HG03097 (cell line): ENCODE measurements around the gene SAMD4A.
"Not testable (repeated sequence)": the region's sequence is repeated elsewhere in the genome, so short reads cannot be mapped to it uniquely, and the experiment has no call there.

Experiments used
- ATAC-seq: cut with Tn5 transposase; IDR thresholded peaks from one replicate; pipeline ENCODE4 v1.9.1; 2021; ENCODE audit not compliant: unreplicated experiment, low FRiP score

The SAMD4A gene

GRCh38 chr14:54753396-54753795 lies 186.5 kb downstream of the SAMD4A start:
- ATAC-seq: not testable (repeated sequence)

GRCh38 chr14:54754116-54754622 lies 187.2 kb downstream of the SAMD4A start:
- no peak for ATAC-seq

- ATAC-seq: no peak
Measured at GRCh38 chr14:54754623-54755386, 187.9 kb downstream of the SAMD4A start.

GRCh38 chr14:54756656-54757392 lies 189.9 kb downstream of the SAMD4A start:
- no peak for ATAC-seq

GRCh38 chr14:54758041-54758440 lies 191.1 kb downstream of the SAMD4A start:
- no peak for ATAC-seq

GRCh38 chr14:54759982-54760585 lies 193.2 kb downstream of the SAMD4A start:
- ATAC-seq: no peak

- ATAC-seq: no peak
Measured at GRCh38 chr14:54760866-54761575, 194.1 kb downstream of the SAMD4A start.

- no peak for ATAC-seq
Measured at GRCh38 chr14:54761835-54762234, 194.9 kb downstream of the SAMD4A start.

GRCh38 chr14:54762296-54762695 lies 195.4 kb downstream of the SAMD4A start:
- no peak for ATAC-seq

GRCh38 chr14:54763761-54764160 lies 196.8 kb downstream of the SAMD4A start:
- no peak for ATAC-seq

- ATAC-seq: no peak
Measured at GRCh38 chr14:54766276-54767138, 199.6 kb downstream of the SAMD4A start.

- ATAC-seq: no peak
Measured at GRCh38 chr14:54767139-54767431, 200.2 kb downstream of the SAMD4A start.

- no peak for ATAC-seq
Measured at GRCh38 chr14:54767450-54767849, 200.5 kb downstream of the SAMD4A start.

- no peak for ATAC-seq
Measured at GRCh38 chr14:54768501-54769129, 201.7 kb downstream of the SAMD4A start.

GRCh38 chr14:54769951-54770863 lies 203.3 kb downstream of the SAMD4A start:
- no peak for ATAC-seq

- ATAC-seq: no peak
Measured at GRCh38 chr14:54771411-54772027, 204.6 kb downstream of the SAMD4A start.

- ATAC-seq: no peak
Measured at GRCh38 chr14:54772451-54772881, 205.5 kb downstream of the SAMD4A start.
